ENCODE data around the gene RSRP1.

The RSRP1 gene

GRCh38 chr1:25216123-25216522 lies 31.1 kb downstream of the RSRP1 start:
- no peak for DNase-seq

- no peak for DNase-seq
These were observed 34.5 kb downstream of the RSRP1 start for GRCh38 chr1:25212725-25213124.

- DNase-seq = no peak
These were observed 36.5 kb downstream of the RSRP1 start for GRCh38 chr1:25210728-25211127.

- DNase-seq = no peak
These were observed 37.7 kb downstream of the RSRP1 start for GRCh38 chr1:25209516-25209915.

GRCh38 chr1:25208561-25209222 lies 38.6 kb downstream of the RSRP1 start:
- no peak for DNase-seq

DNA sequence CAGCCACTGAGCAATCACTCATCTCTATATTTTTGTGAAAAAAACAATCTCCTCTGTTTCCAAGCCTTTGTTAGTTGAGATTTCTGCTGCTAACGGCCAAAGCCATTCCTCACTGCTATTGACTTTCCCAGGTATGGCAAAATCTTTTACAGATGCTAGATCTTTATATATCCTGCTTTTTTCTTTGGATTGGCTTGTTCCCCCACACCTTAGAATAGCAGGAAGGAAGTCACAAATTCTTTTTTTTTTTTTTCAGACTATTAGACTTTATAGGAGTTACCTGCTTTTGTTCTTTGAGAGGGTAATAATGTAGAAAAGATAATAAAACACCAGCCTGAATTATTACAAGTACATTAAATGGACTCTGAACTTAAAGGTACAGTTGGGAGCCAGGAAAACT lies 39.2 kb downstream of the RSRP1 start:
- no peak for DNase-seq

- DNase-seq = no peak
These were observed 41.1 kb downstream of the RSRP1 start for GRCh38 chr1:25206201-25206600.

DNA sequence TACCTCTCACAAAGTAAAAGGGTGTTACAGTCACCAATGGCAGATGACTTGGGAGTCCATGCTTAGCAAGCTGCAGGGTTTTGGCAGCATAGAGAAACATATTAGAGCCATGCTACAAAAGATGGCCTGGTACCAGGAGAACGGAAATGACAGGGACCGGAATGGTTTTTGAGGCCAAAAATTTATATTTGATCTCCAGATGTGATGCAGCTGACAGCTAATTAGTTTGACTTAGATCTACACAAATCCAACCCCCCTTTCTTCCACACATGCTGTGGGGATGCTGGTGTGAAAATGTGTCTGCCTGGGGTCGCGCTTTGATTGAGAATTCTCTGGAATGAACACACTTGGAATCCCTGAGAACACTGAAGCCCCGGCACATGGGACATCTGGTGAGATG lies 41.5 kb downstream of the RSRP1 start:
- no peak for DNase-seq

GRCh38 chr1:25204797-25205480 lies 42.3 kb downstream of the RSRP1 start:
- DNase-seq = peak; percentile 33

DNA sequence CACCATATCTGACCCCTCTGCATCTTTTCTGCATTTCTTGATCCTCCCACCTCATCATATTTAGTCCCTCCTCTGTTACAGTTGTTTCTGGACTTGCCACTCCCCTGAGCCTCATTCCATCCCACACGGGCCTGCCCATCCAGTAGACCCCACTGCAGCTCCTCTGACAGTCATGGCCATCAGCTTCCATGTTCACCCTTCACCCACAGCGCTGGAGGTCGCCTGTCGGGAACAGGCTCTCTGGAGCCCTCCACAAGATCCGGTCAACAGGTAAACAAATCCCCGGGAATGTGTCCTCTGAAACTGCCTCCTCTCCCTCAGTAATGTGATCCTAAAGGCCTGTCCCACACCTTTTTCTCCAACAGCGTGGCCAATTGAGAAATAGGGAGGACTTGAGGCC lies 46.2 kb downstream of the RSRP1 start:
- no peak for DNase-seq

DNA sequence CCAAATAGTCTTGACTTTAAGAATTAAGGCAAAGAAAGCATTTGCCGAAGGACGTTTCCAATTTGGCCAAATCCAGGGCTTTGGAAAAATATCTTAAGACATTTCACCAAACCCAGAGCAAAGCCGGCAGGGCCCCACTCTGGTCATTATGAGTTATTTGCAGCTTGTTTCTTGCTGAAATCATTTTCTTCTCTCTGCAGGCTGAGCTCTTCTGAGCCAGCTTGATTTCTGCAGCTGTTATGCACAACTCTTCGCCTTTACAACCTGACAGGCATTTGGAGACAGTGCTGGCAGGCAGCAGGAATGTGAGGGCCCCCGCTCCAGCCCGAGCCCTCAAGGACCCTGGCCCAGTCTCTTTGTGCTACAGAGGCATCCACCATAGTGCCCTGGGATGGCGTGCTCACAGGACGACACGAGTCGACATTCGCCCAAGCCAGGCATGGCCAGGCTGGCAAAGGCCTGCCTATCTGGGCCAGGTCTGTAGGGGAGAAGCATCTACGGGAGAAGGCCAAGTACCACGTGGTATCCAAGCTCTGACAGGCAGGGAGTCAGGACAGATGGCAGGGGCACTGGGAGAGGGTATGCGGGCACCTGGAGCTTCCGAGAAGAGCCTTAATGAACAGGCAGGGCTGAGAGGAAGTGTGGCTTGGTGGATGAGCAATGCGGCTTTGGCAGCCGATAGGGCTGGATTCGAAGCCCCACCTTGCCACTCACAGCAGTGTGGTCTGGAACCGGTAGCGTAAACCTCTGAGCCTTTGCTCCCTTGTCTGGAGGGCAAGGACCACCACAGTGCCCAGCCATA lies 47.2 kb downstream of the RSRP1 start:
- DNase-seq = no peak

- DNase-seq = peak; percentile 73
These were observed 48.5 kb downstream of the RSRP1 start for GRCh38 chr1:25198663-25199252.

DNA sequence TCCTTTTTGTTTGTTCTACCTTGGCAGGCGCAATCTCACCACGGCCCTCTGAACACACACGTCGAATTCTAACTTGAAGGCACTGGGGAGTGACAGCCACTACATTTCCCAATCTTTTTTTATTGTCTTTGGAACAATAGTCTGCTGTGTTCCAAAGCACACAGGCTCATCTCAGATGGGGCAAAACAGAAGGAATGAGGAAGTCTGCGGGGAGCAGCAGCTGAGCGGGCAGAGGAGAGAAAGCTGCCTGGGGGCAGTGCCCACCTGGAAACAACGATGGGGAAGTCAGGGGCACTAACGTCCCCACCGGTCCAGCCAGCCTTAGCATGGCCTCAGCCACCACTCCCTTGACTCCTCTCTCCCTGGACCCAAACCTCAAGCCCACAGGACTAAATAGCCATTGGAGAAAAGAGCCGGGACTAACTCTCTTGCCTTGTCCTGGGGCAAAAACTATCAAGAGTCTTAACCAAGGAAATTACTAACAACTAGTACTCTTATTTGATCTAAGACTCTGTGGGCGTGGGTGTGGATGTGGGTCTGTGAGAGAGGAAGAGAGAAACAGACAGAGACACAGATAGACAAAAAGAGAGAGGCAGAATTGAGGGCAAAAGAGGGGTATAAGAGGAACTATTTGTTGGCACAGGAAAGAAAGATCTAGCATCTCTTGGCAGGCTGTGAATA lies 49.1 kb downstream of the RSRP1 start:
- DNase-seq = peak; percentile 55

DNA sequence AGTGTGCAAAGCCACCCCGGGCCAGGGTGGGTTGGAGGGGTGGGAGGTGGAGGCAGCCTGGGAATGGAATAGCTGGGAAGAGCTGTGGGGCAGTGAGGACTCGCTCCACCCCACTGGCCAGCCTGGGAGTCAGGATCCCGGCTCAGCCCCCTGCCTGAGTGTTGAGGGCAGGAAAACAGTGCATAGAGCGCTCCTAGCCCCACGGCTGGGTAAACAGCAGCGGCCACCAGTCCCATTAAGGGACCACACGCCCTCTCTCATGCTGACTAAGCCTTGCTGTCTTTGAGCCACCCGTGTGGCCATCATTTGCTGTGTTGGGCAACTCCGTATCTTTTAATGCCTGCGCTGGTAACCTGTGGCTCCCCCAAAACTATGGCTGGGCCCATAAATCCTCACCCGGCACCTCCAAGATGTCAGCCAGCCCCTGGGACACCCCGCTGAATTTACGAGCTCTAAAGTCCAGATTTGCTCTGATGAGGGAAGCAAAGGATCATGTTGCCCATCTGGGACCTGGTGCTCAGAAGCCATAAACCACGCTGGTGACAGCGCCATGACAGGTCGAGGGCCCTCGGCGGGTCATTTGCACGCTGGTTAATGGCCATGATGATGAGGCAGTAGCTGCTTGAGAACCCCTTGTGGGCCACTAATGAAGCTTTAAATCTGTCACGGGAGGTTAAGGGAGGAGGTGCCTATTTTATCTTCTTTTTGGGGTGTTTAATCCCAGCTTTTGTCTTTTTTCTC lies 49.8 kb downstream of the RSRP1 start:
- peak; percentile 58 for DNase-seq

DNA sequence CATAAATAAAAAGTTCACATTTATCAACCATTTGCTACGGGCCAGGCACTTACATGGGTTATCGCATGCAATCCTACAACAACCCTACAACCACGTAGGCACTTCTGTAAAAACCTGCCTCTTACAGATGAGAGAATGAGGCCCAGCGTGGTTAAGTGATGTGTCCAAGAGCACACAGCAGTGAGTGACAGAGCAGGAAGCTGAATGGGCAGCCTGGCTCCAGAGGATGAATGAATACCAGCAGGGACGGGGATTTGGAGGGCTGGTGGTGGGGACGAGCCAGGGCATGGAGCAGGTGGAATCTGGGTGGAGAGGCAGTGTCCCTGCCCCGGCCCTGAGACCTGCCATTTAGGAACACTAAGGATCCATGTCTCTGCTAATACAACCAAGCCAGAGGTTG lies 50.4 kb downstream of the RSRP1 start:
- DNase-seq = no peak

DNA sequence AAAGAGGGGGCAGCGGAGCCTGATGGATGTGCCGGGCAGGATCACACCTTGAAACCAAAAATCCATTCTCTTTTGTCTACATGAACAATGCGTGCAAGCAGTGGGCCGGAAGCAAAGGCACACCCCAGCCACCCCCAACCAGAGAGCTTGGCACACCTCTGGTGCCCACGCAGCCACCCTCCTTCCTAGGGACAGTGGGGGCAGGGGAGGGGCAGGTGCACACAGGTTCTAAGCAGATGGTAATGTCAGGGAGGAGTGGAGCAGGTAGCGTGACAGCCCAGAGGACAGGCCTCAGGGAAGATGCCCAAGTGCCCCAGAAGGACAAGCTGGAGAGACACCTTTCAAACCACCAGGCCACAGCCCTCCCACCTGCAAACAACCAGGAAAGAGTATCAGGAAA lies 51.4 kb downstream of the RSRP1 start:
- DNase-seq = peak; percentile 81

- peak; percentile 9 for DNase-seq
These were observed 52.7 kb downstream of the RSRP1 start for GRCh38 chr1:25194572-25195020.

GRCh38 chr1:25194054-25194453 lies 53.2 kb downstream of the RSRP1 start:
- DNase-seq = no peak

DNA sequence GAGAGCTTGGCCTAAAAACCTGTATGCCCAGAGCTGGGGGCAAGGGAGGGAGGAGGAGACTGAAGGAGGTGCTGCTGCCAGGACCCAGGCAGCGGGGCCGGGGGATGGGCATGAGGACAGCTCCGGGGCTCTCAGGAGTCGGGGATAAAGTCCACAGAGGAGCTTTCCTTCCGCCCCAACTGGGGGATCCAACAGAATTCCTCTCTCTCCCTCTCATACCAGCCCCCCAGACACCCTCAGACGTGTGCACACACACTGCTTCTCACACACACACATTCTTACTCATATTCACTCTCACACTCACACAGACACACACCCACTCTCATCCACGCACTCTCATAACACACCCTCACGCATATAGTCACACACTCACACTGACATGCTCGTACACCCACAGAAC lies 54.0 kb downstream of the RSRP1 start:
- DNase-seq = no peak
